A673 (cell line): Measurements from ENCODE around the gene ZP3. TPM values are rescaled to one million over a fixed set of nuclear protein-coding genes. Genes with fewer than 3 reads are reported as not detected.

Source experiments
- BruUV-seq: library from RNA; stranded (reverse); fragments of 400-500 nt; replicated peaks from 2 replicates; lab custom pipeline; 2021; lab: Mats Ljungman, UMichigan
- CTCF ChIA-PET: fragments of 300-600 bp; sonication (Branson Sonifier 250); formaldehyde crosslinking; loops from one replicate; lab custom pipeline; 2022; ENCODE audit warnings: antibody characterized with exemption; lab: Charles Lee
- POLR2A ChIA-PET: fragments of 300-600 bp; sonication (Branson Sonifier 250); formaldehyde crosslinking; loops from one replicate; lab custom pipeline; 2022; ENCODE audit warnings: antibody characterized with exemption; ENCODE audit not compliant: low non-redundant PET; lab: Charles Lee
- DNase-seq: peaks from one replicate; pipeline ENCODE4 v3.0.0-alpha.2; 2015; ENCODE audit warnings: low spot score
- H3K27ac ChIP-seq: fragments of 200-600 bp; sonication (generic); 2 replicates; pipeline ENCODE4 v1.5.1; 2016; ENCODE audit warnings: mixed run types, low read depth, mild to moderate bottlenecking, mixed read lengths, antibody characterized with exemption, low read length; ENCODE audit not compliant: poor library complexity, severe bottlenecking
- H3K27me3 ChIP-seq: fragments of 200-600 bp; sonication (generic); replicated peaks from 2 replicates; pipeline ENCODE4 v1.6.1; 2017; ENCODE audit warnings: mixed run types, low read depth, mild to moderate bottlenecking, mixed read lengths, antibody characterized with exemption, low read length; ENCODE audit not compliant: insufficient read depth, poor library complexity
- H3K36me3 ChIP-seq: fragments of 200-600 bp; sonication (generic); 2 replicates; pipeline ENCODE4 v1.6.1; 2016; ENCODE audit warnings: mixed run types, mild to moderate bottlenecking, mixed read lengths, antibody characterized with exemption, low read length; ENCODE audit not compliant: insufficient read depth, poor library complexity, severe bottlenecking
- H3K4me1 ChIP-seq: fragments of 200-600 bp; sonication (generic); 2 replicates; pipeline ENCODE4 v1.6.1; 2017; ENCODE audit warnings: mixed run types, mild to moderate bottlenecking, mixed read lengths, antibody characterized with exemption, low read length; ENCODE audit not compliant: insufficient read depth, poor library complexity, severe bottlenecking
- H3K4me3 ChIP-seq: fragments of 200-600 bp; sonication (generic); 2 replicates; pipeline ENCODE4 v1.5.1; 2016; ENCODE audit warnings: low read depth, mixed run types, mild to moderate bottlenecking, mixed read lengths, low read length; ENCODE audit not compliant: poor library complexity, severe bottlenecking
- H3K9me3 ChIP-seq: fragments of 200-600 bp; sonication (generic); 2 replicates; pipeline ENCODE4 v1.6.1; 2016; ENCODE audit warnings: mixed run types, low read depth, mild to moderate bottlenecking, mixed read lengths, antibody characterized with exemption, low read length; ENCODE audit not compliant: poor library complexity, severe bottlenecking
- EZH2 ChIP-seq: fragments of 200-600 bp; sonication (generic); IDR thresholded peaks from 2 replicates; pipeline ENCODE4 v1.6.1; 2017; ENCODE audit warnings: borderline replicate concordance, low read depth, mild to moderate bottlenecking, mixed read lengths, antibody characterized with exemption, low read length; ENCODE audit not compliant: poor library complexity, severe bottlenecking
- intact Hi-C: fragments of 100-400 bp; cut with micrococcal nuclease; formaldehyde crosslinking; loops from one replicate; pipeline ENCODE4 v1.10.0; 2022; ENCODE audit not compliant: unreplicated experiment
- total RNA-seq: library from RNA; stranded (reverse); gene quantifications from 2 replicates; pipeline ENCODE4 v1.2.3, GENCODE V29; 2021
- TF ChIP-seq, protein P1 (sequence below): fragments of 300-800, 200-600 bp; sonication (generic); conservative IDR thresholded peaks from 2 replicates; pipeline ENCODE4 v1.5.1; 2017; ENCODE audit warnings: low read depth, mild to moderate bottlenecking, antibody characterized with exemption, low read length, moderate library complexity, mixed read lengths

The ZP3 gene
- total RNA-seq, 1 experiment from 2014 or later, result 9.4 TPM

DNA sequence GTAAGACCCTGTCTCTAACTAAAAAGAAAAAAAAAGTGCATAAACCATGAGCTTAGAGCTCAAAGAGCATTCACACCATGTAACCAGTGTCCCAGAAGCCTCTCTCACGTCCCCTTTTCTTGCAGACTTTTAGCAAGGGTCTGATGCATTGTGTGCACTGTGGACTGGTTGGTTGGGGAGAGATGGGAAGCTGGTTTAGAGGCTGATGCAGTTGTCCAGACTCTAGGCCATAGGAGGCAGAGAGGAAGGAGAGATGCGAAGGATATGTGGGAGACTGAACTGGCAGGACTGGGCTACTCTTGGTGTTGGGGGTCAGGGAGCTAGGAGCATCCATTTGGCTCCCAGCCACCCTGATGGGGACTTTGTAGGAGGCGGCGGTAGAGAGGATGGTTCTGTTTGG lies 17.0 kb upstream of the ZP3 start:
- Histone ChIP-seq H3K9me3 (no peaks in the 10 kb centered on the region), H3K4me1 (no peaks in the 10 kb centered on the region), H3K27me3 (no peaks in the 10 kb centered on the region), H3K4me3 (no peak overlapping the region), H3K27ac (no peak overlapping the region), H3K36me3 (no peaks in the 10 kb centered on the region)
- POLR2A ChIA-PET, result interaction anchor here (0.5 kb wide), 1 partner anchor 113 kb away, joined by 4 read pairs; no protein-coding TSS in a partner anchor
- TF ChIP-seq EZH2, result no peak
- TF ChIP-seq, protein P1, sequence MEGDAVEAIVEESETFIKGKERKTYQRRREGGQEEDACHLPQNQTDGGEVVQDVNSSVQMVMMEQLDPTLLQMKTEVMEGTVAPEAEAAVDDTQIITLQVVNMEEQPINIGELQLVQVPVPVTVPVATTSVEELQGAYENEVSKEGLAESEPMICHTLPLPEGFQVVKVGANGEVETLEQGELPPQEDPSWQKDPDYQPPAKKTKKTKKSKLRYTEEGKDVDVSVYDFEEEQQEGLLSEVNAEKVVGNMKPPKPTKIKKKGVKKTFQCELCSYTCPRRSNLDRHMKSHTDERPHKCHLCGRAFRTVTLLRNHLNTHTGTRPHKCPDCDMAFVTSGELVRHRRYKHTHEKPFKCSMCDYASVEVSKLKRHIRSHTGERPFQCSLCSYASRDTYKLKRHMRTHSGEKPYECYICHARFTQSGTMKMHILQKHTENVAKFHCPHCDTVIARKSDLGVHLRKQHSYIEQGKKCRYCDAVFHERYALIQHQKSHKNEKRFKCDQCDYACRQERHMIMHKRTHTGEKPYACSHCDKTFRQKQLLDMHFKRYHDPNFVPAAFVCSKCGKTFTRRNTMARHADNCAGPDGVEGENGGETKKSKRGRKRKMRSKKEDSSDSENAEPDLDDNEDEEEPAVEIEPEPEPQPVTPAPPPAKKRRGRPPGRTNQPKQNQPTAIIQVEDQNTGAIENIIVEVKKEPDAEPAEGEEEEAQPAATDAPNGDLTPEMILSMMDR, result no peak
- intact Hi-C loops, result no loop called here
- CTCF ChIA-PET, result interaction anchor here (0.5 to 0.6 kb wide), 2 partner anchors 9 to 21 kb away, joined by 6 to 9 read pairs; no protein-coding TSS in a partner anchor
- no TSS peak for BruUV-seq
- DNase-seq, result no peak

DNA sequence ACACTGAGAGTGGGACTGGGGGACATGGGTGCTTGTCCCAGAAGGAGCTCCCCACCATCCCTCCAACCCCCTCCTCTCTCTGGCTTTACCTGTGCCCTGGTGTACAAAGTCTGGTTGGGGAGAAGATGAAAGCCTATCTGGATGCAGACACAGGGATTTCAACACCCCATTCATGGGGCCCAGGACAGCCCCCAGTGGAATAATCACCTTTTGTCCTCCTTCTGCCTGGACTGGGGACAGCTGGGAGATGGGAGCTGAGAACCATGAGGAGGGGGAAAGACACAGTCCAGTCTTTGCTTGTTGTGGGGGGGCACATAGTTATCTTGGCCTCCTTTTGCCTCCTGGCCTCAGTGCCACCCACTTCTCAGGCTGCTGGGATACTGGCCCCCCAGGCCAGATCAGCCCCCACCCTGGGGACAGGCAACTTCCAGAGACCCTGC lies 16.6 kb upstream of the ZP3 start:
- ChIA-PET CTCF (interaction anchor here (0.6 kb wide), 1 partner anchor 22 kb away, joined by 9 read pairs; no protein-coding TSS in a partner anchor), POLR2A (no interaction called here)
- intact Hi-C loops, result no loop called here
- BruUV-seq, result no TSS peak
- Histone ChIP-seq H3K27ac (no peak overlapping the region), H3K9me3 (no peaks in the 10 kb centered on the region), H3K4me3 (no peak overlapping the region), H3K4me1 (no peaks in the 10 kb centered on the region), H3K36me3 (no peaks in the 10 kb centered on the region), H3K27me3 (no peaks in the 10 kb centered on the region)
- no peak for TF ChIP-seq EZH2
- DNase-seq, result no peak

DNA sequence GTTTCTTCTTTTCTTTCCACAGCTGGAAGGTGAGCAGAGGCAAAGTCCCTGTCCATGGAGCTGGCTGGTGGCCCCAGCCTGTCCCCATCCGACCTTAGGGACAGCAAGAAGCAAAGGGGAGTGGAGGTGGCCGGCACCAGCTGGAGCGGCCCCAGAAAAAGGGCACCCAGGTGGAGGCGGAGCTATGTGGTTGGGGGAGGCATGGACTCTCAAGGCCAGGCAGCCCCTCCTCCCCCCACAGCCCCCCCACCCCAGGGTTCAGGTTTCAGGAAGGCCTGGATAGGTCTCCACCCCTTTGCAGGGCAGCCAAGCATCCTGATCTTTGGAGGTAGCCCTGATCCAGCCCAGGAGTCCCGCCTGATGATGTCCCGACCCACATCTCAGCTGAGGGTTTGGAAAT lies 15.2 kb upstream of the ZP3 start, which contains the start of gene SSC4D:
SSC4D (minus strand) TSS at position 161 of the 400 bp plus-strand sequence. CDS start 5,258 bp downstream, outside the sequence.
- ChIA-PET POLR2A (no interaction called here), CTCF (no interaction called here)
- no peak within 1 kb of the TSS for H3K4me3 ChIP-seq
- no peaks in the 10 kb centered on the region for H3K27me3 ChIP-seq
- H3K9me3 ChIP-seq, result no peaks in the 10 kb centered on the region
- no peak within 1 kb of the TSS for H3K27ac ChIP-seq
- TF ChIP-seq, protein P1, result no peak
- TF ChIP-seq EZH2, result no peak
- no peaks in the 10 kb centered on the region for H3K36me3 ChIP-seq
- no TSS peak for BruUV-seq
- no peak for DNase-seq
- no peaks in the 10 kb centered on the region for H3K4me1 ChIP-seq
- intact Hi-C loops, result no loop called here

DNA sequence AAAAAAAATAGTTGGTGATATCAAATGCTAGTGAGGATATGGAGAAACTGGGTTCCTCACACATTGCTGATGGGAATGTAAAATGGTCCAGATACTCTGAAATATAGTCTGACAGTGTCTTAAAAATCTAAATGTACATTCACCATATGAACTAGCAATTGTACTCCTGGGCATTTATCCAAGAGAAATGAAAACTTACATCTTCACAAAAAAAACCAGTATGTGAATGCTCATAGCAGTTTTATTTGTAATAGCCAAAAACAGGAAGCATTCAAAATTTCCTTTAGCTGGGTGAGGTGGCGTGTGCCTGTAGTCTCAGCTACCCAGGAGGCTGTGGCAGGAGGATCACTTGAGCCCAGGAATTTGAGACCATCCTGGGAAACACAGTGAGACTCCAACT lies 13.1 kb upstream of the ZP3 start:
- POLR2A ChIA-PET, result no interaction called here

More for the DNA sequence above, 13.1 kb upstream of the ZP3 start:
- Histone ChIP-seq H3K9me3 (no peaks in the 10 kb centered on the region), H3K4me3 (no peak overlapping the region), H3K27ac (no peak overlapping the region), H3K36me3 (no peaks in the 10 kb centered on the region), H3K4me1 (no peaks in the 10 kb centered on the region), H3K27me3 (no peaks in the 10 kb centered on the region)
- CTCF ChIA-PET, result no interaction called here
- no TSS peak for BruUV-seq
- intact Hi-C loops, result no loop called here
- no peak for TF ChIP-seq EZH2
- no peak for DNase-seq
